Measurements from ENCODE around the gene GRID2IP. TPM values are rescaled to one million over a fixed set of nuclear protein-coding genes. Genes with fewer than 3 reads are reported as not detected.

Gene GRID2IP
- total and polyA plus RNA-seq, 3 donors from 2014 or later, result 0.34 to 1.9 (median 1.1) TPM

- Histone ChIP-seq H3K36me3 (ENCODE audit: low read depth, missing control alignments) (no peaks in the 10 kb centered on the region), H3K27me3 (no peaks in the 10 kb centered on the region), H3K4me3 (no peak overlapping the region), H3K27ac (peak overlapping the region in 1 of 2 donors; percentile 89), H3K4me1 (peaks cover 13% of the 10 kb centered on the region), H3K9me3 (no peaks in the 10 kb centered on the region)
- WGBS, 2 donors, result 86 to 87% methylated on average over 16 of the region's 16 CpGs
- TF ChIP-seq POLR2A (IDR thresholded peaks at IDR 0.05) (no peak), CTCF (IDR thresholded peaks at IDR 0.05) (no peak)
- no peak for DNase-seq
- intact Hi-C loops (cut with DNase I; ENCODE audit: low total_unique reads), result no loop called here
These were observed 102.2 kb downstream of the GRID2IP start for GRCh38 chr7:6448943-6449543.

GRCh38 chr7:6447581-6448199, 103.6 kb downstream of the GRID2IP start, which contains the start of gene DAGLB:
DAGLB (minus strand) TSS chr7:6447954; CDS start chr7:6447842, 112 bp downstream.
- H3K4me3 ChIP-seq, result peak within 1 kb of the TSS; percentile 80 to 83
- no peaks in the 10 kb centered on the region for H3K9me3 ChIP-seq
- peaks cover 13% of the 10 kb centered on the region for H3K4me1 ChIP-seq
- H3K27ac ChIP-seq, result peak within 1 kb of the TSS; percentile 74 to 89
- TF ChIP-seq POLR2A (IDR thresholded peaks at IDR 0.05), result peak; percentile 25
- TF ChIP-seq CTCF (IDR thresholded peaks at IDR 0.05), result no peak
- H3K27me3 ChIP-seq, result no peaks in the 10 kb centered on the region
- intact Hi-C loops (cut with DNase I; ENCODE audit: low total_unique reads), result no loop called here
- DNase-seq, result peak; percentile 90
- 0% methylated on average over 26 to 61 of the region's 61 CpGs for WGBS, 2 donors
- H3K36me3 ChIP-seq (ENCODE audit: low read depth, missing control alignments), result no peaks in the 10 kb centered on the region

Other genes with a start within 250 kb of the GRID2IP start
- 100 to 1,000 TPM in 1 of 2 donors, 10 to 100 TPM in 1; 59.5 to 124 TPM for gene FAM220A, start 202.5 kb downstream of the GRID2IP start, total RNA-seq
- 142 TPM for gene FAM220A, start 202.5 kb downstream of the GRID2IP start, polyA plus RNA-seq (ENCODE audit: insufficient read depth, low read depth, low replicate concordance)
- 100 to 1,000 TPM; 142 to 143 TPM for gene RAC1, start 176.9 kb downstream of the GRID2IP start, total RNA-seq
- gene RAC1, start 176.9 kb downstream of the GRID2IP start, polyA plus RNA-seq (ENCODE audit: insufficient read depth, low read depth, low replicate concordance), result 194 TPM
- 10 to 100 TPM; 18.9 to 29.6 TPM for gene DAGLB, start 103.5 kb downstream of the GRID2IP start, total RNA-seq
- gene DAGLB, start 103.5 kb downstream of the GRID2IP start, polyA plus RNA-seq (ENCODE audit: insufficient read depth, low read depth, low replicate concordance), result 14.3 TPM
- 100 to 1,000 TPM in 1 of 2 donors, 10 to 100 TPM in 1; 72.2 to 103 TPM for gene KDELR2, start 67.3 kb downstream of the GRID2IP start, total RNA-seq
- 184 TPM for gene KDELR2, start 67.3 kb downstream of the GRID2IP start, polyA plus RNA-seq (ENCODE audit: insufficient read depth, low read depth, low replicate concordance)
- gene ZDHHC4, start 26.0 kb upstream of the GRID2IP start, total RNA-seq, result 10 to 100 TPM; 59.4 to 75.8 TPM
- gene ZDHHC4, start 26.0 kb upstream of the GRID2IP start, polyA plus RNA-seq (ENCODE audit: insufficient read depth, low read depth, low replicate concordance), result 77.7 TPM
- 10 to 100 TPM; 31.5 to 41.5 TPM for gene INTS15, start 38.6 kb upstream of the GRID2IP start, total RNA-seq
- 23.6 TPM for gene INTS15, start 38.6 kb upstream of the GRID2IP start, polyA plus RNA-seq (ENCODE audit: insufficient read depth, low read depth, low replicate concordance)
- 1 to 10 TPM; 8.7 to 8.8 TPM for gene ZNF853, start 64.1 kb upstream of the GRID2IP start, total RNA-seq
- gene ZNF853, start 64.1 kb upstream of the GRID2IP start, polyA plus RNA-seq (ENCODE audit: insufficient read depth, low read depth, low replicate concordance), result 9.4 TPM
- gene ZNF316, start 85.9 kb upstream of the GRID2IP start, total RNA-seq, result 10 to 100 TPM; 46.6 to 50.9 TPM
- 22.7 TPM for gene ZNF316, start 85.9 kb upstream of the GRID2IP start, polyA plus RNA-seq (ENCODE audit: insufficient read depth, low read depth, low replicate concordance)
- gene ZNF12, start 155.5 kb upstream of the GRID2IP start, total RNA-seq, result 10 to 100 TPM; 15.5 to 18.0 TPM
- gene ZNF12, start 155.5 kb upstream of the GRID2IP start, polyA plus RNA-seq (ENCODE audit: insufficient read depth, low read depth, low replicate concordance), result 10.3 TPM
- 10 to 100 TPM; 24.3 to 61.3 TPM for gene RSPH10B2, start 202.6 kb upstream of the GRID2IP start, total RNA-seq
- gene RSPH10B2, start 202.6 kb upstream of the GRID2IP start, polyA plus RNA-seq (ENCODE audit: insufficient read depth, low read depth, low replicate concordance), result 55.8 TPM

Measured in testis (tissue), 3 donors.